ENCODE data around the gene SGPP1.

Gene SGPP1

GRCh38 chr14:63647696-63648410 is 80.0 kb downstream of the SGPP1 start:
- TF ChIP-seq POLR2A (IDR thresholded peaks at IDR 0.05; ENCODE audit: extremely low read depth, insufficient read length) (no peak), MYC (IDR thresholded peaks at IDR 0.05; ENCODE audit: low read depth, low read length) (no peak), CTCF (IDR thresholded peaks at IDR 0.05; ENCODE audit: low read depth, low read length) (no peak)
- TF ChIP-seq, protein P1, sequence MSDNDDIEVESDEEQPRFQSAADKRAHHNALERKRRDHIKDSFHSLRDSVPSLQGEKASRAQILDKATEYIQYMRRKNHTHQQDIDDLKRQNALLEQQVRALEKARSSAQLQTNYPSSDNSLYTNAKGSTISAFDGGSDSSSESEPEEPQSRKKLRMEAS (IDR thresholded peaks at IDR 0.05; ENCODE audit: low read depth, low read length): no peak
- no peak for DNase-seq (ENCODE audit: low read depth)
- no peak overlapping the region for H3K4me3 ChIP-seq (ENCODE audit: low read depth, low read length)

GRCh38 chr14:63644741-63645140 is 83.1 kb downstream of the SGPP1 start:
- H3K4me3 ChIP-seq (ENCODE audit: low read depth, low read length): no peak overlapping the region
- TF ChIP-seq, protein P1 (IDR thresholded peaks at IDR 0.05; ENCODE audit: low read depth, low read length): no peak
- TF ChIP-seq CTCF (IDR thresholded peaks at IDR 0.05; ENCODE audit: low read depth, low read length) (no peak), MYC (IDR thresholded peaks at IDR 0.05; ENCODE audit: low read depth, low read length) (no peak), POLR2A (IDR thresholded peaks at IDR 0.05; ENCODE audit: extremely low read depth, insufficient read length) (no peak)
- DNase-seq (ENCODE audit: low read depth): no peak

GRCh38 chr14:63642656-63643382 is 85.0 kb downstream of the SGPP1 start:
- DNase-seq (ENCODE audit: low read depth): peak; percentile 14
- H3K4me3 ChIP-seq (ENCODE audit: low read depth, low read length): peak overlapping the region; percentile 96
- TF ChIP-seq, protein P1 (IDR thresholded peaks at IDR 0.05; ENCODE audit: low read depth, low read length): no peak
- TF ChIP-seq CTCF (IDR thresholded peaks at IDR 0.05; ENCODE audit: low read depth, low read length) (no peak), MYC (IDR thresholded peaks at IDR 0.05; ENCODE audit: low read depth, low read length) (no peak), POLR2A (IDR thresholded peaks at IDR 0.05; ENCODE audit: extremely low read depth, insufficient read length) (no peak)

GRCh38 chr14:63642229-63642611 is 85.6 kb downstream of the SGPP1 start:
- H3K4me3 ChIP-seq (ENCODE audit: low read depth, low read length): peak overlapping the region; percentile 96
- peak; percentile 93 for DNase-seq (ENCODE audit: low read depth)
- TF ChIP-seq POLR2A (IDR thresholded peaks at IDR 0.05; ENCODE audit: extremely low read depth, insufficient read length) (peak; percentile 18), CTCF (IDR thresholded peaks at IDR 0.05; ENCODE audit: low read depth, low read length) (no peak)

DNA sequence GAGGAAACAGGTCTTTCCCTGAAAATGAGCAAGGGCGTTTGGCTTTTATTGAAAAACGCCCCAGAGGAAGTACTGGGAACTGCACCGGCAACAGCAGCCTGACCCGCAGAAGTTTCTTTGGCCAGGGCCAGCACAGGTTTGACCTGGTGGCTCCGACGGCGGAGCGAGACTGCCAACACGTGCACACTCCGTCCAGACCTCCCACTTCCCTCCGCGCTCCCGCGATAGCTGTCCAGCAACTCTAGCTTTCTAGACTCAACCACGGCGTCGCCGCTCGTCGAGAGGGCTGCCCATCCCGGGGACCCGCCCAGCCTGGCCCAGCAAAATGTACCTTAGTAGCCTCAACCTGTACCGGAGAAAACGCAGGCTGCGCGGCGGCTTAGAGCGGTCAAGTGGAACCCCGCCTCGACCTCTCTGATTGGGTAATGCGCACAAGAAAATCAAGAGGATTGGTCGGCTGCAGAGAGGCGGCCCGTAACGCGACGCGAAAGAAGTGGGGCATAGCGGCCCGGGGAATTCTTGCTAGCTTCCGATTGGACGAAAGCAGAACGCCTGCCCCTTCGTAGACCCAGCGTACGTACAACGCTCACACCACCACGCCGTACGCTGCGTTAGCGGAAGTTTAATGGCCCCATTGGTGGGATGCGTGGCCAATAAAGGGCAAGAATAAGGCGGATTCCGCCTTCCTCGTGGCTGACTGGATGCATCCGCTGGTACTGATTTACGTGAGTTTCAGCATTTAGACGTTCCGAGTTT is 86.2 kb downstream of the SGPP1 start, which contains the start of gene WDR89:
WDR89 (minus strand) TSS at position 399 of the 756 bp plus-strand sequence. CDS start 41,929 bp downstream, outside the sequence.
- TF ChIP-seq MYC (IDR thresholded peaks at IDR 0.05; ENCODE audit: low read depth, low read length) (peak; percentile 97), POLR2A (IDR thresholded peaks at IDR 0.05; ENCODE audit: extremely low read depth, insufficient read length) (peak; percentile 83), CTCF (IDR thresholded peaks at IDR 0.05; ENCODE audit: low read depth, low read length) (peak; percentile 52)
- TF ChIP-seq, protein P1 (IDR thresholded peaks at IDR 0.05; ENCODE audit: low read depth, low read length): peak; percentile 97
- peak; percentile 99 for DNase-seq (ENCODE audit: low read depth)
- H3K4me3 ChIP-seq (ENCODE audit: low read depth, low read length): peak within 1 kb of the TSS; percentile 98
